CD4-positive, alpha-beta memory T cell (primary cell): Measurements from ENCODE around the gene PIGS. TPM values are rescaled to one million over a fixed set of nuclear protein-coding genes. Genes with fewer than 3 reads are reported as not detected.

Source experiments
- CTCF ChIA-PET: fragments of 350-600 bp; sonication (Branson Sonifier 250); formaldehyde crosslinking; loops from one replicate; lab custom pipeline; 2021; ENCODE audit warnings: inconsistent platforms; ENCODE audit not compliant: partially characterized antibody; lab: Charles Lee
- POLR2A ChIA-PET: fragments of 350-600 bp; sonication (Branson Sonifier 250); formaldehyde crosslinking; loops from one replicate; lab custom pipeline; 2021; ENCODE audit not compliant: partially characterized antibody; lab: Charles Lee
- DNase-seq, 5 donors: peaks; one replicate each; pipeline versions ENCODE4 v3.0.0 to v3.0.0-alpha.2; 2020 to 2022; ENCODE audit warnings: mixed read lengths in 1 of 5
- H3K27ac ChIP-seq: one replicate; pipeline ENCODE4 v1.7.0; 2013; ENCODE audit warnings: low read depth, low read length
- H3K27me3 ChIP-seq: 2 replicates; pipeline ENCODE4 v1.7.0; 2013; ENCODE audit warnings: mild to moderate bottlenecking, low read length, moderate library complexity; ENCODE audit not compliant: insufficient read depth
- H3K36me3 ChIP-seq: 2 replicates; pipeline ENCODE4 v1.7.0; 2013; ENCODE audit warnings: mild to moderate bottlenecking, low read length, moderate library complexity; ENCODE audit not compliant: insufficient read depth
- H3K4me1 ChIP-seq: 2 replicates; pipeline ENCODE4 v1.7.0; 2013; ENCODE audit warnings: mild to moderate bottlenecking, low read length, moderate library complexity; ENCODE audit not compliant: insufficient read depth
- H3K4me3 ChIP-seq, 2 donors: one replicate each; pipeline ENCODE4 v1.7.0; 2013; ENCODE audit warnings: low read length in 2 of 2, mild to moderate bottlenecking in 1 of 2
- H3K9me3 ChIP-seq, 2 donors: one replicate each; pipeline ENCODE4 v1.7.0; 2013; ENCODE audit warnings: low read length in 2 of 2, control low read depth in 1 of 2; ENCODE audit not compliant: control insufficient read depth in 1 of 2
- H3K27ac Mint-ChIP-seq, 7 donors: one replicate each; pipeline ENCODE4 v1.8.0; 2020 to 2021; ENCODE audit warnings: mixed read lengths in 7 of 7, mild to moderate bottlenecking in 6 of 7, inconsistent platforms in 3 of 7, moderate library complexity in 3 of 7
- H3K27me3 Mint-ChIP-seq, 2 donors: one replicate each; pipeline ENCODE4 v1.8.0; 2020 to 2021; ENCODE audit warnings: mixed read lengths in 2 of 2
- H3K36me3 Mint-ChIP-seq, 2 donors: one replicate each; pipeline ENCODE4 v1.8.0; 2020 to 2021; ENCODE audit warnings: mixed read lengths in 2 of 2, inconsistent platforms in 1 of 2, mild to moderate bottlenecking in 1 of 2
- H3K4me1 Mint-ChIP-seq, 4 donors: one replicate each; pipeline ENCODE4 v1.8.0; 2020 to 2021; ENCODE audit warnings: mixed read lengths in 4 of 4, mild to moderate bottlenecking in 1 of 4
- H3K4me3 Mint-ChIP-seq, 8 donors: one replicate each; pipeline ENCODE4 v1.8.0; 2020 to 2021; ENCODE audit warnings: mixed read lengths in 8 of 8, mild to moderate bottlenecking in 7 of 8, moderate library complexity in 6 of 8, inconsistent platforms in 3 of 8
- H3K9me3 Mint-ChIP-seq, 8 donors: one replicate each; pipeline ENCODE4 v1.8.0; 2020 to 2021; ENCODE audit warnings: mixed read lengths in 8 of 8, mild to moderate bottlenecking in 5 of 8, inconsistent platforms in 3 of 8, moderate library complexity in 1 of 8
- intact Hi-C: fragments of 100-400 bp; cut with micrococcal nuclease; formaldehyde crosslinking; loops from one replicate; pipeline ENCODE4 v1.15.1; 2023
- polyA plus RNA-seq, 2 donors: library from polyadenylated mRNA; unstranded; fragments of 300-500 nt; fragmentation: Illumina TruSeq; gene quantifications; one replicate each; pipeline ENCODE4 v1.2.3, GENCODE V29; 2021
- total RNA-seq, 2 experiments: library from RNA; stranded (reverse); gene quantifications; one replicate each; pipeline ENCODE4 v1.2.3, GENCODE V29; 2021

PIGS gene
- total and polyA plus RNA-seq, 4 experiments from 2014 or later: 57.3 to 69.8 (median 58.1) TPM

DNA sequence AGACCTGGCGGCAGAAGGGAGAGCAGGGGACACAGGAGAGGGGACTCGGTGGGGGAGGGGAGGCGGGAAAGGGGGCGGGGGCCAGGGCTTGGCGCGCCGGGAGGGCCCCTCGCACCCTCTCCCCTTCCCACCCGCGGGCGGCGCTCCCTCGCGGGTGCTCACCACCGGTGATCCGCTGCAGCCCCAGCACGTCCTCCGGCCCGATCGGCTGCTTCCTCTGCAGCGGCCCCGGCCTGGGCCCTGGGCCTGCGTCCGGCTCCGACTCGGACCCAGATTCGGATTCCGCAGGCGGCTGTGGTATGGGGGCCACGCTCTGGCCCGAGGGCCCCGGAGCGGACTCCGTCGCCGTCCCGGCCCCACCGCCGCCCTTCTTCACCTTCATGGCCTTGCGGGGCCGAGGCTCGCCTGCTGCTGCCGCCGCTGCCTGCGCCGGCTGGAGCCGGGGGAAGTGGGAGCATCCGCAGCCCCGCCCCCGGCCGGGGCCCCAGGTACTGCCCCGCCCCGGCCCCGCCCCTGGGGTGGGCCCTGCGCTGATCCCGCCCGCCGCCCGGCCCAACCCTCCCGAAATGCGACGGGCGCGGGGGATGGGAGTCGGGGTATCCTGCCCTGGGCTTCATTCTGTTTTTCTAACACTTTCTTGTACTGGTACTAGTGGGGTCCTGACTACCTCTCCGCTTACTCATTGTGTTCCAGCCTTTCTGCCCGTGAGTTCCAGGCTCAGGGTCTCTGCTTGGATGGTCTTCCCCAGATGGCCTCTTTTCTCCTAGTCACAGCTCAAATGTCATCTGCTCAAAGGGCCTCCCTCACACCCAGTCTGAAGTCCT lies 18.9 kb downstream of the PIGS start, which contains the start of gene UNC119:
Gene UNC119 (minus strand): TSS at position 449 of the 824 bp plus-strand sequence. CDS start 67 bp downstream, at position 382.
- H3K27me3 ChIP-seq: no peaks in the 10 kb centered on the region
- peaks cover 48% of the 10 kb centered on the region for H3K4me1 ChIP-seq
- DNase-seq: peak; percentile 74 to 79 (median 75)
- peak within 1 kb of the TSS; percentile 84 for H3K27ac ChIP-seq
- Mint-ChIP-seq H3K27ac (peak within 1 kb of the TSS; percentile 94 to 98 (median 96)), H3K9me3 (no peaks in the 10 kb centered on the region), H3K27me3 (no peaks in the 10 kb centered on the region), H3K36me3 (peaks cover 26 to 59% of the 10 kb centered on the region in 2 donors), H3K4me1 (peaks cover 41 to 55% (median 48%) of the 10 kb centered on the region in 4 donors), H3K4me3 (peak within 1 kb of the TSS; percentile 89 to 98 (median 92))
- ChIA-PET POLR2A (interaction anchor here (0.9 to 5.9 kb wide), 6 partner anchors 15 to 47 kb away, joined by 3 to 48 read pairs (median 7); partner anchors contain the start of genes ALDOC, PIGS and SPAG5), CTCF (interaction anchor here (0.7 to 1.6 kb wide), 3 partner anchors 19 to 53 kb away, joined by 3 to 7 read pairs (median 3); partner anchors contain the start of gene PIGS)
- intact Hi-C loops: loop anchor here (1.0 kb wide), 3 partner anchors 19 to 58 kb away; partner anchors contain the start of genes PIGS and SPAG5
- no peaks in the 10 kb centered on the region for H3K9me3 ChIP-seq
- peaks cover 38% of the 10 kb centered on the region for H3K36me3 ChIP-seq
- peak within 1 kb of the TSS; percentile 29 to 66 for H3K4me3 ChIP-seq

DNA sequence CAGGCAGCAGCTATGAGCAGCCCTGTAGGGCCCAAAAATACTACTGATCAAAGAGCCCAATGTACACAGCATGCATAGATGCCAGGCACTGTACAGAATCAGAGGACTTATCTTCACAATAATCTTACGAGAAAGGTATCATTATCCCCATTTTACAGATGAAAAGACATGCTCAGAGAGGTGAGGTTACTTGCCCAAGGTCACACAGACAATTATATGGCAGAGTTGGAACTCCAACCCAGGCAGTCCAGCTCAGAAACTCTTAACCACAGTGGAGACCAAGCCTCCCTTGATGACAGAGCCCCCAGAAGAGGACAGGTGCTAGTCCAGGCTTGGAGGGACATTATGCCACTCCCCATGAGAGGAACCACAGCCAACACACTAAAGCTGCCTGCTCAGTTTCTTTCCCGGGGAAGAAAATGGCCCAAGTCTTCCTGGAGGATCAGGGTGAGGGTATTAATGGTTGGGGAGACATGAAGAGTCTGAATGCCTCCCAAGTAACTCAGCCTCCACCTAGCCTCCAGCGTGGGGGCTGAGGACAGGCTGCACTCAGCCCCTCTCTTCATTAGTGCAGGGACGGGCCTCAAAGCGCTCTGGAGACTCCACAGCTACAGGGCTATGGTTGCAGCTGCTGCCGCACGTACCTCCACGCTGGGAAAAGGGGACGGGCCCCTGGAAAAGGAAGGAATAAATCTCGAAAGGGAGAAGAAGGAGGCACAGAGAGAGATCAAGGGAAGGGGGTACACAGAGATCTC lies 19.7 kb downstream of the PIGS start:
- Mint-ChIP-seq H3K4me3 (peak overlapping the region; percentile 86 to 98 (median 92)), H3K27me3 (no peaks in the 10 kb centered on the region), H3K36me3 (peaks cover 19 to 51% of the 10 kb centered on the region in 2 donors), H3K4me1 (peaks cover 41 to 56% (median 48%) of the 10 kb centered on the region in 4 donors), H3K27ac (peak overlapping the region; percentile 94 to 98 (median 96)), H3K9me3 (no peaks in the 10 kb centered on the region)
- peak overlapping the region; percentile 29 to 66 for H3K4me3 ChIP-seq
- H3K36me3 ChIP-seq: peaks cover 37% of the 10 kb centered on the region
- H3K27ac ChIP-seq: peak overlapping the region; percentile 84
- intact Hi-C loops: loop anchor here (1.0 kb wide), 3 partner anchors 20 to 57 kb away; partner anchors contain the start of genes PIGS and SPAG5
- DNase-seq: no peak
- no peaks in the 10 kb centered on the region for H3K27me3 ChIP-seq
- peaks cover 48% of the 10 kb centered on the region for H3K4me1 ChIP-seq
- POLR2A ChIA-PET: interaction anchor here (1.0 to 5.9 kb wide), 4 partner anchors 19 to 47 kb away, joined by 4 to 48 read pairs (median 25); partner anchors contain the start of genes ALDOC, PIGS and SPAG5
- CTCF ChIA-PET: interaction anchor here (1.4 kb wide), 1 partner anchor 19 kb away, joined by 11 read pairs; the partner anchor contains the start of gene PIGS
- H3K9me3 ChIP-seq: no peaks in the 10 kb centered on the region

DNA sequence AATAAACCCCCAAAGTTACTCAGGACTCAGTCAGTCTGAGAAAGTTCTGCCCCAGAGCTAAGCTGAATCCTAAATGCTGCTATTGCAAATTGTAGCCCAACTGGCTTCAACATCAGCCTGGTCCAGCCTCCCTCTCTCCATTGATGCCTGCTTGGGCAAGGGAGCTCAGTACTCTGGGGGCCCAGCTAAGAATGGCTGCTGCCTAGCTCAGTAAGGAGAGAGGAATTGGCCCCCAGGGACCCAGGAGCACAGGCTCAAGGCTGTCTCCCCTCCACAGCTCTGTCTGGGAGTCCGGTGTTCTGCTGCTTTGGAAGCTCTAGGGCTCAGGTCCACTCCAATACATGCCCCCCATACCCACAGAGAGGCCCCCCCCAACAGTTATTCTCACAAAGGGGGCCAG lies 20.5 kb downstream of the PIGS start:
- Mint-ChIP-seq H3K27ac (peak overlapping the region; percentile 94 to 98 (median 96)), H3K4me3 (peak overlapping the region in 7 of 8 donors; percentile 57 to 98 (median 91)), H3K9me3 (no peaks in the 10 kb centered on the region), H3K4me1 (peaks cover 41 to 58% (median 48%) of the 10 kb centered on the region in 4 donors), H3K36me3 (peaks cover 12 to 44% of the 10 kb centered on the region in 2 donors), H3K27me3 (no peaks in the 10 kb centered on the region)
- POLR2A ChIA-PET: interaction anchor here (1.3 to 5.9 kb wide), 4 partner anchors 20 to 48 kb away, joined by 4 to 48 read pairs (median 32); partner anchors contain the start of genes ALDOC, PIGS and SPAG5
- Histone ChIP-seq H3K4me1 (peaks cover 48% of the 10 kb centered on the region), H3K36me3 (peaks cover 33% of the 10 kb centered on the region), H3K4me3 (no peak overlapping the region), H3K27me3 (no peaks in the 10 kb centered on the region), H3K9me3 (no peaks in the 10 kb centered on the region), H3K27ac (peak overlapping the region; percentile 84)
- CTCF ChIA-PET: interaction anchor here (1.4 to 4.7 kb wide), 2 partner anchors 20 to 60 kb away, joined by 11 to 36 read pairs; partner anchors contain the start of genes PIGS and RSKR
- no peak for DNase-seq
- intact Hi-C loops: no loop called here

DNA sequence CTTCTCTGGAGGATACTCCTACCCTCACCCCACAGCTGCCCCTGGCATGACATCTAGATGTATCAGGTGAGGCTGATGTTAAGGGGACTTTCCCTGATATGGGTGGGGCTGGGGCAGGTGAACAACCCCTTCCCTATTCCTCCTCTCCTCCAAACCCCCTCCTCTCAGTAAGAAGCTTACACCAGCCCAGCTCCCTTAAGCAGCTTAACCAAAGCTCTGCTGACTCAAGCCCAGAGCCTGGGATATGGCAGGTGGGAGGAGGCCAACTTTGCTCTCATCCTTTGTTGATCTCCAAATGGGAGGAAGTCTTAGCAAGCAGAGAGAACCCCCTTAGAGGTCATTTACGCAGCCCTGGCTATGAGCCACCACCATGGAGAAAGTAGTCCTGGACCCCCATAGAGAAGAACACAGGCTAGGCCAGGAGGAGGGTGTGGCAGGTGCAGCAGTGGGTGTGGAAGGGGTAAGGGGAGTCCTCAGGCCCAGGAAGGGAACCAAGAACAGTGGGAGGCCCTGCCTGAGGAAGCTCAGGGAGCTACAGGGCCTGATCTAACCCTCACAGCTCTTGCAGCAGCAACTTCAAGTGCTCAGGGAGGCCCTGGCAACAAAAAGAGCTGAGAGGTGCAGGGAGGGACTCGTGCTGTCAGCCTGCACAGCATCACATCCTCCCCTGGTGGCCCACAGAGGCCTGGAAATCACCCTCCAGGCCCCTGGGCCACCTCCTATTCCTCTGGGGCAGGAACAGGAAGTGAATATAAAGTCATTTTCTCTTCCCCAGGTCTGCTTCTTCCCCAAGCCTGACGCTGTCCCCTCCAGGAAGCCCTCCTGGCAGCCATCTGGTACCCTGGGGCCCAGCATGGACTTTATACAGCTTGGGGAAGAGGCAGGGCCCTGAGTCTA lies 21.8 kb downstream of the PIGS start:
- peaks cover 21% of the 10 kb centered on the region for H3K36me3 ChIP-seq
- no peaks in the 10 kb centered on the region for H3K9me3 Mint-ChIP-seq
- H3K27me3 Mint-ChIP-seq: no peaks in the 10 kb centered on the region
- H3K4me1 Mint-ChIP-seq: peaks cover 42 to 62% (median 50%) of the 10 kb centered on the region in 4 donors
- ChIA-PET CTCF (interaction anchor here (1.0 to 4.7 kb wide), 10 partner anchors 10 to 62 kb away, joined by 3 to 36 read pairs (median 4); partner anchors contain the start of genes PIGS and RSKR), POLR2A (interaction anchor here (4.5 to 5.9 kb wide), 3 partner anchors 21 to 49 kb away, joined by 20 to 48 read pairs (median 43); partner anchors contain the start of genes ALDOC, PIGS and SPAG5)
- H3K36me3 Mint-ChIP-seq: peaks cover 13 to 30% of the 10 kb centered on the region in 2 donors
- peak; percentile 70 to 91 (median 79) for DNase-seq
- H3K27ac Mint-ChIP-seq: peak overlapping the region; percentile 94 to 98 (median 96)
- intact Hi-C loops: no loop called here
- H3K4me3 ChIP-seq: no peak overlapping the region
- H3K27me3 ChIP-seq: no peaks in the 10 kb centered on the region
- peaks cover 48% of the 10 kb centered on the region for H3K4me1 ChIP-seq
- peak overlapping the region; percentile 84 for H3K27ac ChIP-seq
- H3K9me3 ChIP-seq: no peaks in the 10 kb centered on the region
- H3K4me3 Mint-ChIP-seq: peak overlapping the region; percentile 0 to 98 (median 56)

DNA sequence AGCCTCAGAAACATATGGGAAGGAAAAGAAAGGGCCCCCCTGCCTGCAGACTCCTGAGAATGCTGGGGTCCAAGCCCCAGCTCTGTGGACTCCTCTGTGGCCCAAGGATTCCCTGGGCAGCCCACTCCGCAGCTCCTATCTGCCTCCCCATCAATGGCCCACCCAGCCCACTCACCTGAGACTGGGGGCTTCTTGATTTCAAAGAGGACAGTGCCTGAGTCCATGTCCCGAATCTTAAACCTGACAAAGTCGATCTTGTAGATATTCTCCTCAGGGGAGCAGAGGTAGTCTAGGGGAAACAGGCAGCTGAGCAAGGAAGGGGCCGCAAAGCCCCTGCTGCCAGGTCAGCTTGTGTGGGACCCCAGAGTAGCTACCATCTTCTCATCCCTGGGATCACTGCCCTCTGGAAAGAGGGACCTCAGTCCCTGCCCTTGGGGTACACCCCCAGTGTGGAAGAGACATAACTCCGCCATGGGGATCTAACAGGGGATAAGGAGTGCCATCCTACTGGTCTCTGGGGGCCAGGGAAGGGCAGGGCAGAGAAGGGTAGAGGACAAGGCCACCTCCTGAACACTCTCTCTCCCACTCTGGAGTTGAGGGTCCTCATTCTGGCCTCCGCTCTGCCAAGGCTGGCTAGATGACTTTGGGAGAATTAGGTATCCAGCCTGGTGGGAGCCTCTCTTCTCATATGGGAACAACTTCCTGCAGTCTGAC lies 22.8 kb downstream of the PIGS start:
- Mint-ChIP-seq H3K27ac (peak overlapping the region; percentile 94 to 98 (median 96)), H3K36me3 (peaks cover 7 to 21% of the 10 kb centered on the region in 2 donors), H3K4me3 (peak overlapping the region in 4 of 8 donors; percentile 13 to 85 (median 59)), H3K9me3 (no peaks in the 10 kb centered on the region), H3K4me1 (peaks cover 42 to 62% (median 50%) of the 10 kb centered on the region in 4 donors), H3K27me3 (no peaks in the 10 kb centered on the region)
- H3K9me3 ChIP-seq: no peaks in the 10 kb centered on the region
- intact Hi-C loops: loop anchor here (1.0 kb wide), 3 partner anchors 51 to 65 kb away; partner anchors contain the start of gene SPAG5
- no peak for DNase-seq
- POLR2A ChIA-PET: interaction anchor here (1.6 to 5.9 kb wide), 4 partner anchors 22 to 113 kb away, joined by 3 to 48 read pairs (median 32); partner anchors contain the start of genes ALDOC, PIGS, SDF2 and SPAG5
- peaks cover 48% of the 10 kb centered on the region for H3K4me1 ChIP-seq
- no peaks in the 10 kb centered on the region for H3K27me3 ChIP-seq
- H3K27ac ChIP-seq: peak overlapping the region; percentile 84
- H3K4me3 ChIP-seq: no peak overlapping the region
- CTCF ChIA-PET: interaction anchor here (1.0 to 4.7 kb wide), 8 partner anchors 9 to 63 kb away, joined by 3 to 36 read pairs (median 8); partner anchors contain the start of genes PIGS and RSKR
- H3K36me3 ChIP-seq: peaks cover 12% of the 10 kb centered on the region
